22Rv1 (cell line): Measurements from ENCODE around the gene LRPPRC.

ENCODE experiments used
- CTCF ChIP-seq: fragments of 450-650 bp; IDR thresholded peaks from 2 replicates; pipeline ENCODE4 v1.5.1; 2017; ENCODE audit warnings: mild to moderate bottlenecking
- ZFX ChIP-seq: fragments of 450-650 bp; IDR thresholded peaks from 2 replicates; pipeline ENCODE4 v1.6.1; 2017; ENCODE audit warnings: antibody characterized with exemption, borderline replicate concordance

GRCh38 chr2:43882312-43882711 lies 113.5 kb downstream of the LRPPRC start:
- no peak for TF ChIP-seq CTCF
- TF ChIP-seq ZFX: no peak
